Fibroblast of pulmonary artery (primary cell): Measurements from ENCODE around the gene OR5P2.
A peak's percentile ranks its signal among the peaks of the same experiment; 100 is the strongest.

Experiments
- DNase-seq: peaks from one replicate; pipeline ENCODE4 v3.0.0-alpha.2; 2010; ENCODE audit warnings: low read depth
- H3K4me3 ChIP-seq: replicated peaks from 2 replicates; pipeline ENCODE4 v1.5.1; 2011; ENCODE audit warnings: low read depth, mild to moderate bottlenecking, control low read depth, low read length, moderate library complexity
- CTCF ChIP-seq: IDR thresholded peaks from 2 replicates; pipeline ENCODE4 v1.5.1; 2011; ENCODE audit warnings: mild to moderate bottlenecking, control low read depth, low read length, inconsistent platforms; ENCODE audit errors: missing control alignments

The OR5P2 gene

GRCh38 chr11:7749456-7749855, 47.3 kb downstream of the OR5P2 start:
- no peak for TF ChIP-seq CTCF
- peak; percentile 30 for DNase-seq
- no peak overlapping the region for H3K4me3 ChIP-seq
